AG10803 (cell line): ENCODE results near the gene CASKIN2.

ENCODE experiments used
- DNase-seq: peaks from one replicate; pipeline ENCODE4 v3.0.0; 2010; ENCODE audit warnings: low read depth
- H3K4me3 ChIP-seq: 2 replicates; pipeline ENCODE4 v1.5.1; 2011; ENCODE audit warnings: mild to moderate bottlenecking, low read length, control low read depth
- TF ChIP-seq, protein P1 (sequence below): conservative IDR thresholded peaks from 2 replicates; pipeline ENCODE4 v1.5.1; 2011; ENCODE audit warnings: mild to moderate bottlenecking, low read length, control low read depth, inconsistent platforms

Gene CASKIN2

DNA sequence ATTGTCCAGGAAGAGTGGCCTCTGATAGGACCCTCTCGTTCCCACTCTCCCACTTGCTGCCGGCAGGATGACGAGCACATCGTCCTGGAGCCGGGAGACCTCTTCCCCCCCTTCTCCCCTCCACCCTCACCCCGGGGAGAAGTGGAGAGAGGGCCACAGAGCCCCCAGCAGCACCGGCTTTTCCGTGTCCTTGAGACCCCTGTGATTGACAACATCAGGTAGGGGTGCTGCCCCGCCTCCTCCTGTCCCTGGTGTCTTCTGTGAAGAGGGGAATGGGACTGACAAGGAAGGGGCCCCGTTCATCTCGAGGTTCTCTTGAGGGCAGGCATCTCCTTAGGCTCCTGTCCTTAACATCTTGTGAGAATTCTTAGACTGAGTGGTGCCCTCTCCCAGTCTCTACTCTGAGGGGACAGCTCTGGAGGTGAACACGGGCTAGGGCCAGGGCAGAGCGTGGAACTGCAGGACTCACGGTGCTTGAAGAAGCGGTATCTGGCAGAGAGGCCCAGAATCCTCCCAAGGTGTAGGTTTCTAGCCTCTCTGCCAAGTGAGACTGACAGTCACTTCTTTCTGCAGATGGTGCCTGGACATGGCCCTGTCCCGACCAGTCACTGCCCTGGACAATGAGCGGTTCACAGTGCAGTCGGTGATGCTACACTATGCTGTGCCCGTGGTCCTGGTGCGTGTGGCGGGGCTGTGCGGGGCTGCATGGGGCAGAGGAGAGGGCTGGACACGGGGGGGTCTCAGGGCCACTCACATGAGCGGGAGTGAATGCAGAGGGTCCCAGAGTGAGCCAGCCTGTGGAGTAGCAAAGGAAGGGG, 26.4 kb downstream of the CASKIN2 start:
- TF ChIP-seq, protein P1, sequence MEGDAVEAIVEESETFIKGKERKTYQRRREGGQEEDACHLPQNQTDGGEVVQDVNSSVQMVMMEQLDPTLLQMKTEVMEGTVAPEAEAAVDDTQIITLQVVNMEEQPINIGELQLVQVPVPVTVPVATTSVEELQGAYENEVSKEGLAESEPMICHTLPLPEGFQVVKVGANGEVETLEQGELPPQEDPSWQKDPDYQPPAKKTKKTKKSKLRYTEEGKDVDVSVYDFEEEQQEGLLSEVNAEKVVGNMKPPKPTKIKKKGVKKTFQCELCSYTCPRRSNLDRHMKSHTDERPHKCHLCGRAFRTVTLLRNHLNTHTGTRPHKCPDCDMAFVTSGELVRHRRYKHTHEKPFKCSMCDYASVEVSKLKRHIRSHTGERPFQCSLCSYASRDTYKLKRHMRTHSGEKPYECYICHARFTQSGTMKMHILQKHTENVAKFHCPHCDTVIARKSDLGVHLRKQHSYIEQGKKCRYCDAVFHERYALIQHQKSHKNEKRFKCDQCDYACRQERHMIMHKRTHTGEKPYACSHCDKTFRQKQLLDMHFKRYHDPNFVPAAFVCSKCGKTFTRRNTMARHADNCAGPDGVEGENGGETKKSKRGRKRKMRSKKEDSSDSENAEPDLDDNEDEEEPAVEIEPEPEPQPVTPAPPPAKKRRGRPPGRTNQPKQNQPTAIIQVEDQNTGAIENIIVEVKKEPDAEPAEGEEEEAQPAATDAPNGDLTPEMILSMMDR, result no peak
- DNase-seq, result no peak
- H3K4me3 ChIP-seq, result no peak overlapping the region

DNA sequence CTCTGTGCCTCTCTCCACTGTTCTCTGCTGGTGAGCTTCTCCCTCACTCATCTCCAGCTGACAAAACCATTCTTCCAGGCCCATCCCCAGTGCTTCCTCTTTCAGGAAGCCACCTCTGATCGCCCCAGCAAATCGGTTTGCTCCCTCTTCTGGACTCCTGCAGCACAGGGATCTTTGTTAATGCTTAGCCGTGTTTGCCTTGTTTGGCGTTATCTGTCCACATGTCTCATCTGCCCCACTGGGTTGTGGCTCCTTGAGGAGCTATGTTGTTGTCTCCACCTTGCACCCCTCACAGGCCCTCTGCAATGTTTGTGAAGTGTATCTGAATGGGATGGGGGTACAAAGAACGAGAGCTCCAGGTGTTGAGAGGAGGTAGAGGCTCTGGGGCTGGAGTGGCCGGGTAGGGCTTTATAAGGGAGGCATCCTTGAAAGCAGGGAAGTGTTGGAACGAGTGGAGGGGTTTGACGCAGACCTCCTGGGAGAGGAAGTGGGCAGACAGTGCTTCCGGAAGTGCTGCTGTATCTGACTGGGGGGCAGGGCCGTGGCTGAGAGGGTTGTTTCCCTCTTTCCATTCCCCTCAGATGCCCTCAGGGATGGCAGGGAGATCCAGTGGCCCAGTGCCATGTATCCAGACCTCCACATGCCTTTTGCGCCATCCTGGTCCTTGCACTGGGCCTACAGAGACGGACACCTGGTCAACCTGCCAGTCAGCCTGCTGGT, 27.8 kb downstream of the CASKIN2 start:
- H3K4me3 ChIP-seq, result no peak overlapping the region
- DNase-seq, result no peak

GRCh38 chr17:75486951-75487350, 28.4 kb downstream of the CASKIN2 start:
- TF ChIP-seq, protein P1, result no peak
- H3K4me3 ChIP-seq, result no peak overlapping the region
- DNase-seq, result no peak

More for the DNA sequence above, 27.8 kb downstream of the CASKIN2 start:
- TF ChIP-seq, protein P1, result no peak

DNA sequence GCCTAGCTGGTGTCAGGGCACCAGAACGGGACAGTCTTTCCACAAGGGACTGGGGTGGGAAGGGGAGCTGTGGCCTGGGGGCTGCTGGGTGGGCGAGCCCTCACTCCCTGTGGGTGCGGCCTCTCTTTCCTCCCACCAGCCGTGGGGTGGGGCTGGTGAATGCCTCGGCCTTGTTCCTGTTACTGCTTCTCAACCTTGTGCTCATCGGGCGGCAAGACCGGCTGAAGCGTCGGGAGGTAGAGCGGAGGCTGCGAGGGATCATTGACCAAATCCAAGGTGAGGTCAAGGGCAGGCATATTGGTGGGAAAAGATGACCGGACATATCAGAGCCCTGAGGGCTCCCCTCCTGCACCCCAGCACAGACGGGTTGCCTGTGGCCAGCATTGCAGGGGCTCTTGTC, 29.2 kb downstream of the CASKIN2 start:
- H3K4me3 ChIP-seq, result no peak overlapping the region
- DNase-seq, result no peak
- TF ChIP-seq, protein P1, result no peak

GRCh38 chr17:75485688-75486087, 29.6 kb downstream of the CASKIN2 start:
- no peak for DNase-seq
- TF ChIP-seq, protein P1, result no peak
- H3K4me3 ChIP-seq, result no peak overlapping the region

DNA sequence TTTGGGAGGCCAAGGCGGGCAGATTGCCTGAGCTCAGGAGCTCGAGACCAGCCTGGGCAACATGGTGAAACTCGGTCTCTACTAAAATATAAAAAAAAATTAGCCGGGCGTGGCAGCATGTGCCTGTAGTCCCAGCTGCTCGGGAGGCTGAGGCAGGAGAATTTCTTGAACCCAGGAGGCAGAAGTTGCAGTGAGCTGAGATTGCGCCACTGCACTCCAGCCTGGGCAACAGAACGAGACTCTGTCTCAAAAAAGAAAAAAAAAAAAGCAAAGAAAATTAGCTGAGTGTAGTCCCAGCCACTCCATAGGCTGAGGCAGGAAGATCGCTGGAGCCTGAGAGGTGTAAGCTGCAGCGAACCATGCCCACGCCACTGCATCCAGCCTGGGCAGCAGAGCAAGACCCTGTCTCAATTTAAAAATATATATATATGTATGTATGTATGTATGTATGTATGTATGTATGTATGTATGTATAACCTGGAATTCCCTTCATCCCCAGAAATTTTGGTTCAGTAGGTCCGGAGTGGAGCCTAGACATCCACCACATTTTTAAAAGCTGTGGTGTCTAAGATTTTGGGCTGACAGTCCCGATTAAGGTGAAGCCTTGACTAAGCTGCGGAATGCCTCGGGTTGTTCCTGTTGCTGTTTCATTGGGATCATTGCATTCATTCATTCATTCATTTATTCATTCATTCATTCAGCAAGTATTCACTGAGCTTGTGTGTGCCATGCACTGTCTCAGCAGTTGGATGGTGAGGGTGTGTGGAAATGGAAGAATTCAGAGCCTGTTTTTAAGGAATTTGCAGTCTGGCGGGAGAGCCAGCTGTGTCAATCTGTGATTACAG, 33.0 kb downstream of the CASKIN2 start:
- DNase-seq, result no peak
- TF ChIP-seq, protein P1, result no peak
- no peak overlapping the region for H3K4me3 ChIP-seq
